ENCODE data around the gene TMIGD2.

DNA sequence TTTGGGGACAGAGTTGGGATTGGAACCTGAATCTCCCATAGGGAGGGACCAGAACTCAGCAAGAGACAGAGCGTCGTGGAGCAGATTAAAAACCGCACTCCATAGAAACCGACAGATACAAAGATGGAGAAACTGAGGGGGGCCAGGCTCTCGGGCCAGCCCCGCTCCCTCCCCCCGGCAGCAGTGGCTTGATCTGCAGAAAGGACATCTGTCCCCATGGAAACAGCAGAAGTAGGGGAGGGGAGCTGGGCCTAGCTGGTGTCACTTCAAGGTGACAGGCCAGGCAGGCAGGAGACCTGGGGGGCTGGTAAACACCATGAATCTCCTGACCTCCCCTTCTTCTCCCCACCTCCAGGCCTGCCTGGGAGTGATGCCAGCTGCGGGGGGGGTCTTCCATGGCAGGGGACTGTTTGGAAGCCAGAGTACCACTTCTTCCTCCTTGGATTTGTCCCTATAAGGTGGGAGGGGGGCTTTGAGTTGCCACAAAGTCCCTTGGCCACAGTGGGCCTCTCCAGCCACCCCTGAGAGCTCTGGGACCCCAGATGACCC lies 10.9 kb downstream of the TMIGD2 start:
- TF ChIP-seq, protein P1, sequence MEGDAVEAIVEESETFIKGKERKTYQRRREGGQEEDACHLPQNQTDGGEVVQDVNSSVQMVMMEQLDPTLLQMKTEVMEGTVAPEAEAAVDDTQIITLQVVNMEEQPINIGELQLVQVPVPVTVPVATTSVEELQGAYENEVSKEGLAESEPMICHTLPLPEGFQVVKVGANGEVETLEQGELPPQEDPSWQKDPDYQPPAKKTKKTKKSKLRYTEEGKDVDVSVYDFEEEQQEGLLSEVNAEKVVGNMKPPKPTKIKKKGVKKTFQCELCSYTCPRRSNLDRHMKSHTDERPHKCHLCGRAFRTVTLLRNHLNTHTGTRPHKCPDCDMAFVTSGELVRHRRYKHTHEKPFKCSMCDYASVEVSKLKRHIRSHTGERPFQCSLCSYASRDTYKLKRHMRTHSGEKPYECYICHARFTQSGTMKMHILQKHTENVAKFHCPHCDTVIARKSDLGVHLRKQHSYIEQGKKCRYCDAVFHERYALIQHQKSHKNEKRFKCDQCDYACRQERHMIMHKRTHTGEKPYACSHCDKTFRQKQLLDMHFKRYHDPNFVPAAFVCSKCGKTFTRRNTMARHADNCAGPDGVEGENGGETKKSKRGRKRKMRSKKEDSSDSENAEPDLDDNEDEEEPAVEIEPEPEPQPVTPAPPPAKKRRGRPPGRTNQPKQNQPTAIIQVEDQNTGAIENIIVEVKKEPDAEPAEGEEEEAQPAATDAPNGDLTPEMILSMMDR (IDR thresholded peaks at IDR 0.05; ENCODE audit: low read depth, low read length): no peak
- no peak for TF ChIP-seq EZH2phosphoT487 (IDR thresholded peaks at IDR 0.05; ENCODE audit: low read depth)

All from OCI-LY3 (cell line).